GM23248 (cell line): ENCODE measurements around the gene TMEM35B.

ENCODE experiments used
- EZH2 ChIP-seq: fragments of 200-600 bp; sonication (generic); IDR thresholded peaks from 2 replicates; pipeline ENCODE4 v1.6.1; 2018; ENCODE audit warnings: antibody characterized with exemption, mild to moderate bottlenecking; ENCODE audit not compliant: insufficient read depth, poor library complexity, severe bottlenecking
- EZH2phosphoT487 ChIP-seq: fragments of 200-600 bp; sonication (generic); IDR thresholded peaks from 2 replicates; pipeline ENCODE4 v1.6.1; 2018; ENCODE audit warnings: antibody characterized with exemption, moderate library complexity, mild to moderate bottlenecking, low read depth; ENCODE audit not compliant: insufficient read depth

- no peak for TF ChIP-seq EZH2
- no peak for TF ChIP-seq EZH2phosphoT487
These were observed 44.6 kb upstream of the TMEM35B start for GRCh38 chr1:35029761-35030160.
